ENCODE measurements around the gene XPNPEP2. TPM values are rescaled to one million over a fixed set of nuclear protein-coding genes. Genes with fewer than 3 reads are reported as not detected.

Gene XPNPEP2
- total RNA-seq, 1 experiment from 2014 or later, result 0.11 TPM

DNA sequence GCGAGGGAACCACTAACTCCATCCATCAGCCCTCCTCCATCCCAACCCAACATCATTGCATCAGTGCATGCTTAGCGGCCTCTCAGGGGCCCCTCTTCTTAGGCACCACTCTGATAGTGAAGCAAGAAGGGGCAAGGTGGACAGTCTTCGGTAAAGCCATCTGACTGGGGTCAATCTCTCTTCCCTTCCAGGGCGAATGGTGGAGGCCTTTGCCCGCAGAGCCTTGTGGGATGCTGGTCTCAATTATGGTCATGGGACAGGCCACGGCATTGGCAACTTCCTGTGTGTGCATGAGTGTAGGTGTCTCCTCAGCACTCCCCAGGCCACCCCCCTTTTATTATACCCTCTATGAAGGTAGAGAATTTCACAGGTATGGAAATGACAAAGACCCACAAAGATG lies 22.2 kb downstream of the XPNPEP2 start (continued):
- TF ChIP-seq, protein P1, sequence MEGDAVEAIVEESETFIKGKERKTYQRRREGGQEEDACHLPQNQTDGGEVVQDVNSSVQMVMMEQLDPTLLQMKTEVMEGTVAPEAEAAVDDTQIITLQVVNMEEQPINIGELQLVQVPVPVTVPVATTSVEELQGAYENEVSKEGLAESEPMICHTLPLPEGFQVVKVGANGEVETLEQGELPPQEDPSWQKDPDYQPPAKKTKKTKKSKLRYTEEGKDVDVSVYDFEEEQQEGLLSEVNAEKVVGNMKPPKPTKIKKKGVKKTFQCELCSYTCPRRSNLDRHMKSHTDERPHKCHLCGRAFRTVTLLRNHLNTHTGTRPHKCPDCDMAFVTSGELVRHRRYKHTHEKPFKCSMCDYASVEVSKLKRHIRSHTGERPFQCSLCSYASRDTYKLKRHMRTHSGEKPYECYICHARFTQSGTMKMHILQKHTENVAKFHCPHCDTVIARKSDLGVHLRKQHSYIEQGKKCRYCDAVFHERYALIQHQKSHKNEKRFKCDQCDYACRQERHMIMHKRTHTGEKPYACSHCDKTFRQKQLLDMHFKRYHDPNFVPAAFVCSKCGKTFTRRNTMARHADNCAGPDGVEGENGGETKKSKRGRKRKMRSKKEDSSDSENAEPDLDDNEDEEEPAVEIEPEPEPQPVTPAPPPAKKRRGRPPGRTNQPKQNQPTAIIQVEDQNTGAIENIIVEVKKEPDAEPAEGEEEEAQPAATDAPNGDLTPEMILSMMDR (IDR thresholded peaks at IDR 0.05), result no peak
- TF ChIP-seq FOXP1 (CRISPR knock-in tag; IDR thresholded peaks at IDR 0.05; ENCODE audit: borderline replicate concordance), result no peak
- no peak for TF ChIP-seq CBFB (CRISPR knock-in tag; IDR thresholded peaks at IDR 0.05; ENCODE audit: low read depth)

DNA sequence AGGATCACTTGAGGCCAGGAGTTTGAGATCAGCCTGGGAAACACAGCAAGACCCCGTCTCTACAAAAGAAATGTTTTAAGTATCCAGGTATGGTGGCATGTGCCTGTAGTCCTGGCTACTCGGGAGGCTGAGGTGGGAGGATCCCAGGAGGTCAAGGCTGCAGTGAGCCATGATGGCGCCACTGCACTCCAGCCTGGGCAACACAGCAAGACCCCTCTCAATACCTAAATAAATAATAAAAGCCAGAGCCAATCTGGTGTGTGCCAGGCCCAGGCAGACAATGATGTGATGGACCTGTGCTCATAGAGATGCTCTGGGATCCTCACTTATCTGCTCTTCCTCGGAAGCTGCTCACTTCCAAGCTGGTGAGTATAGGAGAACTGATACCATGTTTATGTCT lies 22.8 kb downstream of the XPNPEP2 start:
- no peak overlapping the region for H3K4me3 Mint-ChIP-seq
- no peaks in the 10 kb centered on the region for H3K9me3 Mint-ChIP-seq
- no peaks in the 10 kb centered on the region for H3K4me1 Mint-ChIP-seq
- TF ChIP-seq CBFB (CRISPR knock-in tag; IDR thresholded peaks at IDR 0.05; ENCODE audit: low read depth) (no peak), JUN (CRISPR knock-in tag; IDR thresholded peaks at IDR 0.05) (no peak), ZNF121 (CRISPR knock-in tag; IDR thresholded peaks at IDR 0.05) (0 out of 2 replicates have a peak, but pooled peaks have one; percentile 21)
- H3K36me3 Mint-ChIP-seq, result no peaks in the 10 kb centered on the region
- no peak for DNase-seq (ENCODE audit: low spot score)
- no peak overlapping the region for H3K27ac Mint-ChIP-seq
- ATAC-seq, result no peak
- POLR2A ChIA-PET, result no interaction called here
- H3K27me3 Mint-ChIP-seq (ENCODE audit: low read depth), result no peaks in the 10 kb centered on the region
- CTCF ChIA-PET, result no interaction called here

DNA sequence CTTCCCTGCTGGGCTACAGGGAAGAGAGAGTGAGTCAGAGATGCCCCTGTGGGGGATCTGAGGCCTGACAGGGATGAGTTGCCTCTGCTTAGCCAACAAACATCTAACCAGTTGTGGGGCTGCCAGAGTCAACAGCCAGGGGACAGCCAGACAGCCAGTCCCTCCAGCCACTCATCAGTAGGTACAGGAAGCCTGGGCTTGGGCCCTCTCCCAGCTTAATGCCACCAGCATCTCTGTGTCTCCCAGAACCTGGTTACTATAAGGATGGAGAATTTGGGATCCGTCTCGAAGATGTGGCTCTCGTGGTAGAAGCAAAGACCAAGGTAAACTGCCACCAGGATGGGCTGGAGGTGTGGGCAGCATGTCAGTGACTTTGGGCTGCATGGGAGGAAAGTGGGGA lies 23.7 kb downstream of the XPNPEP2 start:
- H3K4me1 Mint-ChIP-seq, result no peaks in the 10 kb centered on the region
- no peaks in the 10 kb centered on the region for H3K36me3 Mint-ChIP-seq
- ChIA-PET POLR2A (no interaction called here), CTCF (no interaction called here)
- H3K27ac Mint-ChIP-seq, result no peak overlapping the region
- ATAC-seq, result no peak
- DNase-seq (ENCODE audit: low spot score), result no peak
- no peaks in the 10 kb centered on the region for H3K27me3 Mint-ChIP-seq (ENCODE audit: low read depth)
- no peaks in the 10 kb centered on the region for H3K9me3 Mint-ChIP-seq
- H3K4me3 Mint-ChIP-seq, result no peak overlapping the region
- TF ChIP-seq, protein P2, sequence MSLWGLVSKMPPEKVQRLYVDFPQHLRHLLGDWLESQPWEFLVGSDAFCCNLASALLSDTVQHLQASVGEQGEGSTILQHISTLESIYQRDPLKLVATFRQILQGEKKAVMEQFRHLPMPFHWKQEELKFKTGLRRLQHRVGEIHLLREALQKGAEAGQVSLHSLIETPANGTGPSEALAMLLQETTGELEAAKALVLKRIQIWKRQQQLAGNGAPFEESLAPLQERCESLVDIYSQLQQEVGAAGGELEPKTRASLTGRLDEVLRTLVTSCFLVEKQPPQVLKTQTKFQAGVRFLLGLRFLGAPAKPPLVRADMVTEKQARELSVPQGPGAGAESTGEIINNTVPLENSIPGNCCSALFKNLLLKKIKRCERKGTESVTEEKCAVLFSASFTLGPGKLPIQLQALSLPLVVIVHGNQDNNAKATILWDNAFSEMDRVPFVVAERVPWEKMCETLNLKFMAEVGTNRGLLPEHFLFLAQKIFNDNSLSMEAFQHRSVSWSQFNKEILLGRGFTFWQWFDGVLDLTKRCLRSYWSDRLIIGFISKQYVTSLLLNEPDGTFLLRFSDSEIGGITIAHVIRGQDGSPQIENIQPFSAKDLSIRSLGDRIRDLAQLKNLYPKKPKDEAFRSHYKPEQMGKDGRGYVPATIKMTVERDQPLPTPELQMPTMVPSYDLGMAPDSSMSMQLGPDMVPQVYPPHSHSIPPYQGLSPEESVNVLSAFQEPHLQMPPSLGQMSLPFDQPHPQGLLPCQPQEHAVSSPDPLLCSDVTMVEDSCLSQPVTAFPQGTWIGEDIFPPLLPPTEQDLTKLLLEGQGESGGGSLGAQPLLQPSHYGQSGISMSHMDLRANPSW (CRISPR knock-in tag; conservative IDR thresholded peaks at IDR 0.05; ENCODE audit: low read depth), result no peak
- TF ChIP-seq TCF7 (CRISPR knock-in tag; IDR thresholded peaks at IDR 0.05; ENCODE audit: low read depth), result no peak
- no peak for TF ChIP-seq CBFB (CRISPR knock-in tag; IDR thresholded peaks at IDR 0.05; ENCODE audit: low read depth)
- no peak for TF ChIP-seq CREM (CRISPR knock-in tag; IDR thresholded peaks at IDR 0.05)
- TF ChIP-seq GABPB1 (CRISPR knock-in tag; IDR thresholded peaks at IDR 0.05), result no peak
- TF ChIP-seq ZNF232 (CRISPR knock-in tag; IDR thresholded peaks at IDR 0.05), result no peak
- TF ChIP-seq MXD4 (CRISPR knock-in tag; IDR thresholded peaks at IDR 0.05; ENCODE audit: borderline replicate concordance), result no peak
- TF ChIP-seq, protein P3, sequence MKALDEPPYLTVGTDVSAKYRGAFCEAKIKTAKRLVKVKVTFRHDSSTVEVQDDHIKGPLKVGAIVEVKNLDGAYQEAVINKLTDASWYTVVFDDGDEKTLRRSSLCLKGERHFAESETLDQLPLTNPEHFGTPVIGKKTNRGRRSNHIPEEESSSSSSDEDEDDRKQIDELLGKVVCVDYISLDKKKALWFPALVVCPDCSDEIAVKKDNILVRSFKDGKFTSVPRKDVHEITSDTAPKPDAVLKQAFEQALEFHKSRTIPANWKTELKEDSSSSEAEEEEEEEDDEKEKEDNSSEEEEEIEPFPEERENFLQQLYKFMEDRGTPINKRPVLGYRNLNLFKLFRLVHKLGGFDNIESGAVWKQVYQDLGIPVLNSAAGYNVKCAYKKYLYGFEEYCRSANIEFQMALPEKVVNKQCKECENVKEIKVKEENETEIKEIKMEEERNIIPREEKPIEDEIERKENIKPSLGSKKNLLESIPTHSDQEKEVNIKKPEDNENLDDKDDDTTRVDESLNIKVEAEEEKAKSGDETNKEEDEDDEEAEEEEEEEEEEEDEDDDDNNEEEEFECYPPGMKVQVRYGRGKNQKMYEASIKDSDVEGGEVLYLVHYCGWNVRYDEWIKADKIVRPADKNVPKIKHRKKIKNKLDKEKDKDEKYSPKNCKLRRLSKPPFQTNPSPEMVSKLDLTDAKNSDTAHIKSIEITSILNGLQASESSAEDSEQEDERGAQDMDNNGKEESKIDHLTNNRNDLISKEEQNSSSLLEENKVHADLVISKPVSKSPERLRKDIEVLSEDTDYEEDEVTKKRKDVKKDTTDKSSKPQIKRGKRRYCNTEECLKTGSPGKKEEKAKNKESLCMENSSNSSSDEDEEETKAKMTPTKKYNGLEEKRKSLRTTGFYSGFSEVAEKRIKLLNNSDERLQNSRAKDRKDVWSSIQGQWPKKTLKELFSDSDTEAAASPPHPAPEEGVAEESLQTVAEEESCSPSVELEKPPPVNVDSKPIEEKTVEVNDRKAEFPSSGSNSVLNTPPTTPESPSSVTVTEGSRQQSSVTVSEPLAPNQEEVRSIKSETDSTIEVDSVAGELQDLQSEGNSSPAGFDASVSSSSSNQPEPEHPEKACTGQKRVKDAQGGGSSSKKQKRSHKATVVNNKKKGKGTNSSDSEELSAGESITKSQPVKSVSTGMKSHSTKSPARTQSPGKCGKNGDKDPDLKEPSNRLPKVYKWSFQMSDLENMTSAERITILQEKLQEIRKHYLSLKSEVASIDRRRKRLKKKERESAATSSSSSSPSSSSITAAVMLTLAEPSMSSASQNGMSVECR (CRISPR knock-in tag; IDR thresholded peaks at IDR 0.05; ENCODE audit: borderline replicate concordance), result no peak
- TF ChIP-seq TEAD4 (CRISPR knock-in tag; IDR thresholded peaks at IDR 0.05), result no peak
- TF ChIP-seq, protein P4, sequence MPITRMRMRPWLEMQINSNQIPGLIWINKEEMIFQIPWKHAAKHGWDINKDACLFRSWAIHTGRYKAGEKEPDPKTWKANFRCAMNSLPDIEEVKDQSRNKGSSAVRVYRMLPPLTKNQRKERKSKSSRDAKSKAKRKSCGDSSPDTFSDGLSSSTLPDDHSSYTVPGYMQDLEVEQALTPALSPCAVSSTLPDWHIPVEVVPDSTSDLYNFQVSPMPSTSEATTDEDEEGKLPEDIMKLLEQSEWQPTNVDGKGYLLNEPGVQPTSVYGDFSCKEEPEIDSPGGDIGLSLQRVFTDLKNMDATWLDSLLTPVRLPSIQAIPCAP (CRISPR knock-in tag; IDR thresholded peaks at IDR 0.05), result no peak
- no peak for TF ChIP-seq SP1 (CRISPR knock-in tag; conservative IDR thresholded peaks at IDR 0.05)
- TF ChIP-seq, protein P5, sequence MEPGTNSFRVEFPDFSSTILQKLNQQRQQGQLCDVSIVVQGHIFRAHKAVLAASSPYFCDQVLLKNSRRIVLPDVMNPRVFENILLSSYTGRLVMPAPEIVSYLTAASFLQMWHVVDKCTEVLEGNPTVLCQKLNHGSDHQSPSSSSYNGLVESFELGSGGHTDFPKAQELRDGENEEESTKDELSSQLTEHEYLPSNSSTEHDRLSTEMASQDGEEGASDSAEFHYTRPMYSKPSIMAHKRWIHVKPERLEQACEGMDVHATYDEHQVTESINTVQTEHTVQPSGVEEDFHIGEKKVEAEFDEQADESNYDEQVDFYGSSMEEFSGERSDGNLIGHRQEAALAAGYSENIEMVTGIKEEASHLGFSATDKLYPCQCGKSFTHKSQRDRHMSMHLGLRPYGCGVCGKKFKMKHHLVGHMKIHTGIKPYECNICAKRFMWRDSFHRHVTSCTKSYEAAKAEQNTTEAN (CRISPR knock-in tag; IDR thresholded peaks at IDR 0.05), result no peak
- TF ChIP-seq, protein P6, sequence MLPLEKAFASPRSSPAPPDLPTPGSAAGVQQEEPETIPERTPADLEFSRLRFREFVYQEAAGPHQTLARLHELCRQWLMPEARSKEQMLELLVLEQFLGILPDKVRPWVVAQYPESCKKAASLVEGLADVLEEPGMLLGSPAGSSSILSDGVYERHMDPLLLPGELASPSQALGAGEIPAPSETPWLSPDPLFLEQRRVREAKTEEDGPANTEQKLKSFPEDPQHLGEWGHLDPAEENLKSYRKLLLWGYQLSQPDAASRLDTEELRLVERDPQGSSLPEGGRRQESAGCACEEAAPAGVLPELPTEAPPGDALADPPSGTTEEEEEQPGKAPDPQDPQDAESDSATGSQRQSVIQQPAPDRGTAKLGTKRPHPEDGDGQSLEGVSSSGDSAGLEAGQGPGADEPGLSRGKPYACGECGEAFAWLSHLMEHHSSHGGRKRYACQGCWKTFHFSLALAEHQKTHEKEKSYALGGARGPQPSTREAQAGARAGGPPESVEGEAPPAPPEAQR (CRISPR knock-in tag; IDR thresholded peaks at IDR 0.05), result no peak
- no peak for TF ChIP-seq NR2C2 (CRISPR knock-in tag; IDR thresholded peaks at IDR 0.05)
- TF ChIP-seq, protein P7, sequence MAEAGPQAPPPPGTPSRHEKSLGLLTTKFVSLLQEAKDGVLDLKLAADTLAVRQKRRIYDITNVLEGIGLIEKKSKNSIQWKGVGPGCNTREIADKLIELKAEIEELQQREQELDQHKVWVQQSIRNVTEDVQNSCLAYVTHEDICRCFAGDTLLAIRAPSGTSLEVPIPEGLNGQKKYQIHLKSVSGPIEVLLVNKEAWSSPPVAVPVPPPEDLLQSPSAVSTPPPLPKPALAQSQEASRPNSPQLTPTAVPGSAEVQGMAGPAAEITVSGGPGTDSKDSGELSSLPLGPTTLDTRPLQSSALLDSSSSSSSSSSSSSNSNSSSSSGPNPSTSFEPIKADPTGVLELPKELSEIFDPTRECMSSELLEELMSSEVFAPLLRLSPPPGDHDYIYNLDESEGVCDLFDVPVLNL (CRISPR knock-in tag; IDR thresholded peaks at IDR 0.05; ENCODE audit: borderline replicate concordance, low read depth), result no peak
- TF ChIP-seq TEAD1 (CRISPR knock-in tag; IDR thresholded peaks at IDR 0.05), result no peak
